ENCODE measurements around the gene NPTXR. TPM values are rescaled to one million over a fixed set of nuclear protein-coding genes. Genes with fewer than 3 reads are reported as not detected.

The NPTXR gene
- total RNA-seq, 1 experiment from 2014 or later, result 10.4 TPM

GRCh38 chr22:38866024-38866398 is 22.2 kb upstream of the NPTXR start (continued):
- TF ChIP-seq ZMAT4 (CRISPR knock-in tag; IDR thresholded peaks at IDR 0.05), result no peak
- no peak for TF ChIP-seq GTF2I (CRISPR knock-in tag; conservative IDR thresholded peaks at IDR 0.05)
- TF ChIP-seq TCF7 (CRISPR knock-in tag; IDR thresholded peaks at IDR 0.05; ENCODE audit: low read depth), result no peak
- TF ChIP-seq SMAD3 (CRISPR knock-in tag; IDR thresholded peaks at IDR 0.05; ENCODE audit: borderline replicate concordance), result no peak
- no peak for TF ChIP-seq NFATC4 (CRISPR knock-in tag; IDR thresholded peaks at IDR 0.05)
- TF ChIP-seq KAT7 (CRISPR knock-in tag; IDR thresholded peaks at IDR 0.05; ENCODE audit: borderline replicate concordance), result no peak
- no peak for TF ChIP-seq ZNF671 (CRISPR knock-in tag; IDR thresholded peaks at IDR 0.05)
- TF ChIP-seq ERG (CRISPR knock-in tag; IDR thresholded peaks at IDR 0.05), result no peak
- TF ChIP-seq PRRX2 (CRISPR knock-in tag; IDR thresholded peaks at IDR 0.05), result no peak
- no peak for TF ChIP-seq TP53 (CRISPR knock-in tag; IDR thresholded peaks at IDR 0.05)

GRCh38 chr22:38865201-38866023 is 21.6 kb upstream of the NPTXR start:
- POLR2A ChIA-PET, result no interaction called here
- Mint-ChIP-seq H3K4me1 (peaks cover 39% of the 10 kb centered on the region), H3K27ac (no peak overlapping the region), H3K36me3 (peaks cover 13% of the 10 kb centered on the region; the same call in 1 of the 2 replicates), H3K9me3 (no peaks in the 10 kb centered on the region), H3K4me3 (no peak overlapping the region), H3K27me3 (ENCODE audit: low read depth) (no peaks in the 10 kb centered on the region)
- no peak for TF ChIP-seq ZNF281 (CRISPR knock-in tag; IDR thresholded peaks at IDR 0.05)
- no peak for TF ChIP-seq TP53 (CRISPR knock-in tag; IDR thresholded peaks at IDR 0.05)
- no peak for TF ChIP-seq SOX15 (CRISPR knock-in tag; IDR thresholded peaks at IDR 0.05)
- no peak for TF ChIP-seq RELA (CRISPR knock-in tag; IDR thresholded peaks at IDR 0.05; ENCODE audit: borderline replicate concordance)
- no peak for TF ChIP-seq ZMAT4 (CRISPR knock-in tag; IDR thresholded peaks at IDR 0.05)
- no peak for TF ChIP-seq NFATC4 (CRISPR knock-in tag; IDR thresholded peaks at IDR 0.05)
- TF ChIP-seq CBFB (CRISPR knock-in tag; IDR thresholded peaks at IDR 0.05; ENCODE audit: low read depth), result no peak
- TF ChIP-seq PRRX2 (CRISPR knock-in tag; IDR thresholded peaks at IDR 0.05), result no peak
- no peak for TF ChIP-seq ZNF138 (CRISPR knock-in tag; conservative IDR thresholded peaks at IDR 0.05)
- no peak for TF ChIP-seq E2F4 (CRISPR knock-in tag; IDR thresholded peaks at IDR 0.05; ENCODE audit: borderline replicate concordance, low read depth)
- no peak for TF ChIP-seq CDX4 (CRISPR knock-in tag; IDR thresholded peaks at IDR 0.05; ENCODE audit: borderline replicate concordance)
- no peak for TF ChIP-seq ZNF219 (CRISPR knock-in tag; IDR thresholded peaks at IDR 0.05; ENCODE audit: borderline replicate concordance)
- no peak for TF ChIP-seq ZNF121 (CRISPR knock-in tag; IDR thresholded peaks at IDR 0.05)
- no peak for TF ChIP-seq ATF6 (CRISPR knock-in tag; IDR thresholded peaks at IDR 0.05)
- no peak for DNase-seq (ENCODE audit: low spot score)
- CTCF ChIA-PET, result interaction anchor here (1.1 to 1.4 kb wide), 4 partner anchors 62 to 174 kb away, joined by 3 to 16 read pairs (median 8); no protein-coding TSS in a partner anchor
- ATAC-seq, result no peak

Measured in WTC11 (cell line).